ENCODE data around the gene ZNF420. TPM values are rescaled to one million over a fixed set of nuclear protein-coding genes. Genes with fewer than 3 reads are reported as not detected.
A peak's percentile ranks its signal among the peaks of the same experiment; 100 is the strongest.
"Not testable (repeated sequence)": the region's sequence is repeated elsewhere in the genome, so short reads cannot be mapped to it uniquely, and the experiment has no call there.

The ZNF420 gene
- total and polyA plus RNA-seq, 4 donors: 2.4 to 11.2 (median 5.6) TPM

DNA sequence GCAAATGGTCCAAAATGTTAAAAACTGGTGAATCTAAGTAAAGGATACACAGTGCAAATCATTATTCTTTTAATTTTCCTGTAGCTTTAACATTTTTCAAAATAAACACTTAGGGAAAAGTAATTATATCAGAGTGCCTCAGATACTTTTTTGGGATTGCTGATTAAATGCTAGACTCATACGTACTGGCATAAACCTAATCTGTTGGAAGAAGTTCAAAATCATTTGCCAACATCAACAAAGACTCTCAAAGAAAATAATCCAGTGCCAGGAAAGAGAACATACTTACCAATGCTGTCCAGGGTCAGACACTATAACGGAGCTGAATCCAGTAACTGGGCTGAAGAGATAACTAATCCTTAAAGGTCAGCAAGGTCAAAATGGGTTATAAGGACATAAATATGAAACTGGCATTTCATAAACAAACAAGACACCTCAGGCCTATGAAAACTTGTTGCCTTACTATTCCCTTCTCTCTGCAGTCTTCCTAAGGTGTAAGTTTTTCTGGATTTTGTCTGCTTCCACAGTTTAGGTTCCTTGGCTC is 3.3 kb upstream of the ZNF420 start:
- H3K4me3 ChIP-seq: no peak overlapping the region
- H3K36me3 ChIP-seq (ENCODE audit: control insufficient read depth in 4 of 4, insufficient read depth in 4 of 4, low read length in 4 of 4): peaks cover 0 to 4% (median 0%) of the 10 kb centered on the region in 4 donors
- 43 to 61% methylated on average over 2 of the region's 2 CpGs for WGBS, 2 donors
- peaks cover 0 to 13% (median 5%) of the 10 kb centered on the region in 5 donors for H3K4me1 ChIP-seq (ENCODE audit: control insufficient read depth in 5 of 5, insufficient read depth in 5 of 5, low read length in 5 of 5)
- ATAC-seq (ENCODE audit: insufficient read depth, low FRiP score): no peak
- H3K27ac ChIP-seq (ENCODE audit: low read depth in 1 of 2, low read length in 1 of 2): no peak overlapping the region
- TF ChIP-seq, protein P1, sequence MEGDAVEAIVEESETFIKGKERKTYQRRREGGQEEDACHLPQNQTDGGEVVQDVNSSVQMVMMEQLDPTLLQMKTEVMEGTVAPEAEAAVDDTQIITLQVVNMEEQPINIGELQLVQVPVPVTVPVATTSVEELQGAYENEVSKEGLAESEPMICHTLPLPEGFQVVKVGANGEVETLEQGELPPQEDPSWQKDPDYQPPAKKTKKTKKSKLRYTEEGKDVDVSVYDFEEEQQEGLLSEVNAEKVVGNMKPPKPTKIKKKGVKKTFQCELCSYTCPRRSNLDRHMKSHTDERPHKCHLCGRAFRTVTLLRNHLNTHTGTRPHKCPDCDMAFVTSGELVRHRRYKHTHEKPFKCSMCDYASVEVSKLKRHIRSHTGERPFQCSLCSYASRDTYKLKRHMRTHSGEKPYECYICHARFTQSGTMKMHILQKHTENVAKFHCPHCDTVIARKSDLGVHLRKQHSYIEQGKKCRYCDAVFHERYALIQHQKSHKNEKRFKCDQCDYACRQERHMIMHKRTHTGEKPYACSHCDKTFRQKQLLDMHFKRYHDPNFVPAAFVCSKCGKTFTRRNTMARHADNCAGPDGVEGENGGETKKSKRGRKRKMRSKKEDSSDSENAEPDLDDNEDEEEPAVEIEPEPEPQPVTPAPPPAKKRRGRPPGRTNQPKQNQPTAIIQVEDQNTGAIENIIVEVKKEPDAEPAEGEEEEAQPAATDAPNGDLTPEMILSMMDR (IDR thresholded peaks at IDR 0.05; ENCODE audit: control extremely low read depth, extremely low read depth): no peak
- H3K9ac ChIP-seq (ENCODE audit: insufficient read depth in 1 of 2, low read length in 2 of 2): no peak overlapping the region
- no peaks in the 10 kb centered on the region for H3K9me3 ChIP-seq (ENCODE audit: control insufficient read depth in 4 of 4, insufficient read depth in 3 of 4, low read length in 3 of 4)
- DNase-seq: peak in 1 of 3 donors; percentile 4
- H3K27me3 ChIP-seq (ENCODE audit: control insufficient read depth in 3 of 3, insufficient read depth in 3 of 3, low read length in 2 of 3): no peaks in the 10 kb centered on the region

DNA sequence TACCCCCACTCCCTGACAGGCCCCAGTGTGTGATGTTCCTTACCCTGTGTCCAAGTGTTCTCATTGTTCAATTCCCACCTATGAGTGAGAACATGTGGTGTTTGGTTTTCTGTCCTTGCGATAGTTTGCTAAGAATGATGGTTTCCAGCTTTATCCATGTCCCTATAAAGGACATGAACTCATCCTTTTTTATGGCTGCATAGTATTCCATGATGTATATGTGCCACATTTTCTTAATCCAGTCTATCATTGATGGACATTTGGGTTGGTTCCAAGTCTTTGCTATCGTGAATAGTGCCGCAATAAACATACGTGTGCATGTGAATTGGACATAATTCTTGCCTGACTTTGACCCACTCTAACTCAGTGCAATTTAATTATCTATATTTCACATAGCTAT is 1.7 kb upstream of the ZNF420 start:
- not testable (repeated sequence) for DNase-seq; H3K4me3 ChIP-seq; ATAC-seq (ENCODE audit: insufficient read depth, low FRiP score); H3K9me3 ChIP-seq (ENCODE audit: control insufficient read depth in 4 of 4, insufficient read depth in 3 of 4, low read length in 3 of 4); H3K36me3 ChIP-seq (ENCODE audit: control insufficient read depth in 4 of 4, insufficient read depth in 4 of 4, low read length in 4 of 4); H3K9ac ChIP-seq (ENCODE audit: insufficient read depth in 1 of 2, low read length in 2 of 2); H3K27me3 ChIP-seq (ENCODE audit: control insufficient read depth in 3 of 3, insufficient read depth in 3 of 3, low read length in 2 of 3); H3K27ac ChIP-seq (ENCODE audit: low read depth in 1 of 2, low read length in 1 of 2)
- 95 to 97% methylated on average over 4 of the region's 4 CpGs for WGBS, 2 donors
- H3K4me1 ChIP-seq (ENCODE audit: control insufficient read depth in 5 of 5, insufficient read depth in 5 of 5, low read length in 5 of 5): peaks cover 0 to 13% (median 5%) of the 10 kb centered on the region in 5 donors

DNA sequence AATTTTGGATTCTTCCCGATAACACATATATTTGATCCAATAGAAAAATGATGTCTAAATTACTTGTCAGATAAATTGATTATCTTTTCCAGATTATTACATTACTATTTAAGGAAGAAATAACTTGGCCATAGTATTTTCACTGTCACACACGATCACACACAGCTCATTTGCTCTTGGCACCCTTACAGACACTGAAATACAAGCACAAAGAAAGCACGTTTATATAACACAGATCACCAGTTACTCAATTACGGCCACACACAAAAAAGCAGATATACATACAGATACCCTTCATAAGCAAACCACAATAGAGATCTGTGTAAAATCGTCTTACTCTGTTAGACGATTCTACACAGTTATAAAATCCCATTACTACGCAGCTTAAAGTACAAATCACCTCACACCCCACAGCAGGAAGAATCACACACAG is 716 bp upstream of the ZNF420 start:
- ATAC-seq (ENCODE audit: insufficient read depth, low FRiP score): no peak
- peaks cover 0 to 10% (median 2%) of the 10 kb centered on the region in 4 donors for H3K36me3 ChIP-seq (ENCODE audit: control insufficient read depth in 4 of 4, insufficient read depth in 4 of 4, low read length in 4 of 4)
- 11 to 14% methylated on average over 7 of the region's 7 CpGs for WGBS, 2 donors

DNA sequence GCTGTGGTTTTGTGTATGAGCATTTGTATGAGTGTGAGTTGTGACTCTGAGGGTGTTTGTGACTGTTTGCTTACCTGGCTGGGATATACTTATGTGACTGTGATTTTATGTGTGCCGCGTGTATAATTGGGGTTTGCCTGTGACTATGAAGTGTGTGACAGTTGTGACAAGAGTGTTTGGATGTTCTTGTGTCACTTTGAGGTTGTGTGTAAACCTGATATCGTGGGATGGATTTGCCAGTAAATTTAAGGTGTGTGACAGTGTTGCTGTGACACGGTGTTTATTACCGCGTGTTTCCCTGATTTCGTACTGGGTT is 442 bp downstream of the ZNF420 start:
- H3K27me3 ChIP-seq (ENCODE audit: control insufficient read depth in 3 of 3, insufficient read depth in 3 of 3, low read length in 2 of 3): no peaks in the 10 kb centered on the region
- peak overlapping the region; percentile 87 to 96 for H3K27ac ChIP-seq (ENCODE audit: low read depth in 1 of 2, low read length in 1 of 2)
- H3K4me1 ChIP-seq (ENCODE audit: control insufficient read depth in 5 of 5, insufficient read depth in 5 of 5, low read length in 5 of 5): peaks cover 0 to 13% (median 5%) of the 10 kb centered on the region in 5 donors
- DNase-seq (peak in 1 of 3 donors; percentile 5), ATAC-seq (ENCODE audit: insufficient read depth, low FRiP score) (no peak)
- H3K9ac ChIP-seq (ENCODE audit: insufficient read depth in 1 of 2, low read length in 2 of 2): peak overlapping the region; percentile 94 to 95
- peak overlapping the region; percentile 89 for H3K4me3 ChIP-seq
- 1 to 3% methylated on average over 7 of the region's 7 CpGs for WGBS, 2 donors
- TF ChIP-seq, protein P1 (IDR thresholded peaks at IDR 0.05; ENCODE audit: control extremely low read depth, extremely low read depth): no peak
- peaks cover 0 to 12% (median 4%) of the 10 kb centered on the region in 4 donors for H3K9me3 ChIP-seq (ENCODE audit: control insufficient read depth in 4 of 4, insufficient read depth in 3 of 4, low read length in 3 of 4)
- peaks cover 0 to 16% (median 4%) of the 10 kb centered on the region in 4 donors for H3K36me3 ChIP-seq (ENCODE audit: control insufficient read depth in 4 of 4, insufficient read depth in 4 of 4, low read length in 4 of 4)

More for the DNA sequence above, 716 bp upstream of the ZNF420 start:
- H3K4me1 ChIP-seq (ENCODE audit: control insufficient read depth in 5 of 5, insufficient read depth in 5 of 5, low read length in 5 of 5): peaks cover 0 to 13% (median 5%) of the 10 kb centered on the region in 5 donors
- peak overlapping the region; percentile 87 to 96 for H3K27ac ChIP-seq (ENCODE audit: low read depth in 1 of 2, low read length in 1 of 2)
- H3K27me3 ChIP-seq (ENCODE audit: control insufficient read depth in 3 of 3, insufficient read depth in 3 of 3, low read length in 2 of 3): no peaks in the 10 kb centered on the region
- peak overlapping the region; percentile 89 for H3K4me3 ChIP-seq
- peaks cover 0 to 4% (median 2%) of the 10 kb centered on the region in 4 donors for H3K9me3 ChIP-seq (ENCODE audit: control insufficient read depth in 4 of 4, insufficient read depth in 3 of 4, low read length in 3 of 4)
- TF ChIP-seq, protein P1 (IDR thresholded peaks at IDR 0.05; ENCODE audit: control extremely low read depth, extremely low read depth): no peak
- DNase-seq: peak; percentile 75 to 96 (median 94)
- peak overlapping the region; percentile 91 to 95 for H3K9ac ChIP-seq (ENCODE audit: insufficient read depth in 1 of 2, low read length in 2 of 2)
